GM21786 (cell line): Measurements from ENCODE around the gene UNC93B1.

Experiments used
- ATAC-seq: cut with Tn5 transposase; IDR thresholded peaks from one replicate; pipeline ENCODE4 v1.9.1; 2021; ENCODE audit not compliant: unreplicated experiment

UNC93B1 gene

GRCh38 chr11:68003846-68004550 lies at the start of gene UNC93B1:
UNC93B1 (minus strand) TSS chr11:68004097; CDS start chr11:68004043, 54 bp downstream.
- peak; percentile 49 for ATAC-seq

- ATAC-seq = no peak
Observed at GRCh38 chr11:68053117-68053516, 49.2 kb upstream of the UNC93B1 start.

- ATAC-seq = no peak
Observed at GRCh38 chr11:68052137-68052873, 48.4 kb upstream of the UNC93B1 start.

- ATAC-seq = no peak
Observed at GRCh38 chr11:68051191-68052136, 47.6 kb upstream of the UNC93B1 start.

- no peak for ATAC-seq
Observed at GRCh38 chr11:68050371-68050841, 46.5 kb upstream of the UNC93B1 start.

- ATAC-seq = no peak
Observed at GRCh38 chr11:68049509-68050370, 45.8 kb upstream of the UNC93B1 start.

GRCh38 chr11:68048681-68049508 lies 45.0 kb upstream of the UNC93B1 start:
- ATAC-seq = no peak

- no peak for ATAC-seq
Observed at GRCh38 chr11:68047437-68048290, 43.8 kb upstream of the UNC93B1 start.

- no peak for ATAC-seq
Observed at GRCh38 chr11:68044898-68045351, 41.0 kb upstream of the UNC93B1 start.

GRCh38 chr11:68044145-68044813 lies 40.4 kb upstream of the UNC93B1 start:
- no peak for ATAC-seq

GRCh38 chr11:68043349-68044144 lies 39.6 kb upstream of the UNC93B1 start:
- ATAC-seq = no peak

GRCh38 chr11:68043029-68043348 lies 39.1 kb upstream of the UNC93B1 start:
- no peak for ATAC-seq

- no peak for ATAC-seq
Observed at GRCh38 chr11:68042219-68043028, 38.5 kb upstream of the UNC93B1 start.

- ATAC-seq = no peak
Observed at GRCh38 chr11:68041617-68042218, 37.8 kb upstream of the UNC93B1 start.

- no peak for ATAC-seq
Observed at GRCh38 chr11:68040957-68041591, 37.2 kb upstream of the UNC93B1 start.
